HepG2 (cell line): ENCODE results near the gene MLLT1. TPM values are rescaled to one million over a fixed set of nuclear protein-coding genes. Genes with fewer than 3 reads are reported as not detected.

Experiments
- ATAC-seq: fragments of 200-7000 bp; cut with Tn5 transposase; 3 replicates; pipeline ENCODE4 v1.9.1; 2020; ENCODE audit warnings: mild to moderate bottlenecking, moderate library complexity
- BruUV-seq: library from RNA; stranded (reverse); fragments of 400-500 nt; replicated peaks from 2 replicates; lab custom pipeline; 2021; lab: Mats Ljungman, UMichigan
- CTCF ChIA-PET: fragments of 300-600 bp; formaldehyde crosslinking; extraction: SDS; loops from one replicate; lab custom pipeline; 2021; ENCODE audit warnings: low total read pairs, inconsistent platforms, low intra/inter-chr PET ratio; lab: Yijun Ruan, JAX
- POLR2A ChIA-PET: fragments of 350-600 bp; sonication (Branson Sonifier 250); formaldehyde crosslinking; loops from one replicate; lab custom pipeline; 2020; ENCODE audit warnings: antibody characterized with exemption, inconsistent platforms; lab: Yijun Ruan, JAX
- DNase-seq: peaks from one replicate; pipeline ENCODE4 v3.0.0-alpha.2; 2015; ENCODE audit warnings: low spot score
- FAIRE-seq: peaks from 3 replicates; lab custom pipeline; 2011; peaks lifted over from hg19 to GRCh38; lab: Jason Lieb, UNC
- H2AFZ ChIP-seq: one replicate; pipeline ENCODE4 v1.6.1; 2011; ENCODE audit warnings: low read length, inconsistent platforms
- H3K27ac ChIP-seq: fragments of 300-600 bp; 3 replicates; pipeline ENCODE4 v1.8.0; 2011; ENCODE audit warnings: mixed run types, mild to moderate bottlenecking, mixed read lengths, low read length, inconsistent platforms; ENCODE audit not compliant: insufficient read depth; ENCODE audit errors: extremely low read length
- H3K27me3 ChIP-seq, 2 experiments: fragments of 200-600 bp in 1 of 2; 2 replicates in 1 of 2; 3 replicates in 1 of 2; pipeline versions ENCODE4 v1.6.0 to v1.8.0; 2011; ENCODE audit warnings: low read length in 2 of 2, mild to moderate bottlenecking in 2 of 2, moderate library complexity in 2 of 2, inconsistent platforms in 1 of 2; ENCODE audit not compliant: insufficient read depth in 2 of 2, control insufficient read depth in 1 of 2
- H3K36me3 ChIP-seq, 2 experiments: fragments of 200-600 bp in 1 of 2; replicated peaks in 1 of 2; 2 replicates in 1 of 2; 3 replicates in 1 of 2; pipeline versions ENCODE4 v1.5.1 to v1.8.0; 2011; ENCODE audit warnings: low read length in 2 of 2, inconsistent platforms in 1 of 2; ENCODE audit not compliant: insufficient read depth in 2 of 2, control insufficient read depth in 1 of 2
- H3K4me1 ChIP-seq: 2 replicates; pipeline ENCODE4 v1.5.1; 2012; ENCODE audit warnings: low read length, inconsistent platforms; ENCODE audit not compliant: insufficient read depth
- H3K4me2 ChIP-seq: 2 replicates; pipeline ENCODE4 v1.6.0; 2011; ENCODE audit warnings: low read depth, low read length, inconsistent platforms
- H3K4me3 ChIP-seq, 3 experiments: fragments of 200-600 bp in 1 of 3; sonication (generic), shearing (Covaris generic) in 1 of 3; replicated peaks in 1 of 3; 2 replicates each; pipeline ENCODE4 v1.5.1; 2011 to 2016; ENCODE audit warnings: low read length in 3 of 3, inconsistent platforms in 2 of 3, low read depth in 2 of 3, mild to moderate bottlenecking in 2 of 3, control low read depth in 1 of 3, mixed read lengths in 1 of 3; ENCODE audit not compliant: insufficient read depth in 1 of 3
- H3K79me2 ChIP-seq: one replicate; pipeline ENCODE4 v1.6.1; 2011; ENCODE audit warnings: low read length, inconsistent platforms; ENCODE audit not compliant: insufficient read depth
- H3K9ac ChIP-seq: 2 replicates; pipeline ENCODE4 v1.6.0; 2011; ENCODE audit warnings: mild to moderate bottlenecking, low read depth, low read length, inconsistent platforms; ENCODE audit not compliant: insufficient read depth
- H3K9me3 ChIP-seq: 2 replicates; pipeline ENCODE4 v1.5.1; 2012; ENCODE audit warnings: mild to moderate bottlenecking, low read length
- H4K20me1 ChIP-seq: 2 replicates; pipeline ENCODE4 v1.6.0; 2011; ENCODE audit warnings: inconsistent platforms, mild to moderate bottlenecking, low read length, moderate library complexity; ENCODE audit not compliant: insufficient read depth
- KLF15 ChIP-seq: sonication (generic); formaldehyde crosslinking; IDR thresholded peaks from 2 replicates; pipeline ENCODE4 v1.8.1; 2023; ENCODE audit warnings: borderline replicate concordance, mild to moderate bottlenecking, inconsistent platforms, missing genetic modification reagents, mixed read lengths
- MAZ ChIP-seq, 2 experiments: sonication (generic) in 1 of 2; formaldehyde crosslinking in 1 of 2; IDR thresholded peaks; 2 replicates each; pipeline versions ENCODE4 v1.5.0 to v1.6.1; 2012 to 2020; ENCODE audit warnings: low read depth in 2 of 2, mild to moderate bottlenecking in 2 of 2, borderline replicate concordance in 1 of 2, improper control_type of control experiment in 1 of 2, low read length in 1 of 2, missing genetic modification reagents in 1 of 2, moderate library complexity in 1 of 2
- RFXAP ChIP-seq: sonication (generic); formaldehyde crosslinking; IDR thresholded peaks from 2 replicates; pipeline ENCODE4 v1.4.0; 2020; ENCODE audit warnings: missing genetic modification reagents, borderline replicate concordance
- ZEB1 ChIP-seq: IDR thresholded peaks from 2 replicates; pipeline ENCODE4 v1.6.1; 2012; ENCODE audit warnings: mild to moderate bottlenecking, low read depth, inconsistent platforms; ENCODE audit not compliant: insufficient replicate concordance
- ZFP36L1 ChIP-seq: sonication (generic); formaldehyde crosslinking; IDR thresholded peaks from 2 replicates; pipeline ENCODE4 v1.8.0; 2022; ENCODE audit warnings: mild to moderate bottlenecking, missing genetic modification reagents, moderate library complexity
- ZNF652 ChIP-seq: IDR thresholded peaks from 2 replicates; pipeline ENCODE4 v1.6.1; 2016; ENCODE audit warnings: low read depth, borderline replicate concordance
- WGBS: methylation state at CpG from one replicate; pipeline ENCODE4 v1.1.6; 2017; ENCODE audit warnings: low lambda C conversion rate; 5-methylcytosine and 5-hydroxymethylcytosine counted together
- in situ Hi-C: cut with HindIII; loops from 2 replicates; pipeline ENCODE4 v1.10.0; 2017; ENCODE audit warnings: low pct_unique_long_range_greater_than_20kb; ENCODE audit not compliant: extremely low pct_ligation_motif_present
- intact Hi-C: fragments of 100-400 bp; cut with micrococcal nuclease; formaldehyde crosslinking; loops from one replicate; pipeline ENCODE4 v1.10.0; 2022; ENCODE audit not compliant: unreplicated experiment
- polyA plus RNA-seq, 8 experiments: library from polyadenylated mRNA; depleted of rRNA in 3 of 8; stranded (reverse) in 7 of 8; unstranded in 1 of 8; fragments of >200 nt; fragmentation: Illumina TruSeq in 4 of 8; extraction: Trizol in 4 of 8; gene quantifications; 2 replicates each; pipeline versions ENCODE4 v1.2.1 to v1.2.3, GENCODE V29; 2011 to 2016; ENCODE audit warnings: low read depth in 4 of 8, missing spikeins in 1 of 8, mixed read lengths in 1 of 8; ENCODE audit not compliant: insufficient read depth in 1 of 8
- total RNA-seq, 5 experiments: library from RNA; depleted of rRNA; stranded (reverse); fragments of >200 nt; fragmentation: Illumina TruSeq; extraction: Trizol; gene quantifications; 2 replicates each; pipeline ENCODE4 v1.2.3, GENCODE V29; 2016; ENCODE audit warnings: low read depth in 1 of 5
- TF ChIP-seq, protein P1 (sequence below): sonication (generic); formaldehyde crosslinking; conservative IDR thresholded peaks from 2 replicates; pipeline ENCODE4 v1.4.0; 2020; ENCODE audit warnings: mild to moderate bottlenecking, missing genetic modification reagents, moderate library complexity
- TF ChIP-seq, protein P2 (sequence below): sonication (generic); formaldehyde crosslinking; IDR thresholded peaks from 2 replicates; pipeline ENCODE4 v1.4.0; 2020; ENCODE audit warnings: mild to moderate bottlenecking, missing genetic modification reagents
- TF ChIP-seq, protein P3 (sequence below): fragments of 450-650 bp; IDR thresholded peaks from 2 replicates; pipeline ENCODE4 v1.6.1; 2017

The MLLT1 gene
- total and polyA plus RNA-seq, 2 of the 13 experiments (the other 11 are each of a cell fraction or from before 2014, with no cell fraction given) = 11.7 to 12.2 TPM

DNA sequence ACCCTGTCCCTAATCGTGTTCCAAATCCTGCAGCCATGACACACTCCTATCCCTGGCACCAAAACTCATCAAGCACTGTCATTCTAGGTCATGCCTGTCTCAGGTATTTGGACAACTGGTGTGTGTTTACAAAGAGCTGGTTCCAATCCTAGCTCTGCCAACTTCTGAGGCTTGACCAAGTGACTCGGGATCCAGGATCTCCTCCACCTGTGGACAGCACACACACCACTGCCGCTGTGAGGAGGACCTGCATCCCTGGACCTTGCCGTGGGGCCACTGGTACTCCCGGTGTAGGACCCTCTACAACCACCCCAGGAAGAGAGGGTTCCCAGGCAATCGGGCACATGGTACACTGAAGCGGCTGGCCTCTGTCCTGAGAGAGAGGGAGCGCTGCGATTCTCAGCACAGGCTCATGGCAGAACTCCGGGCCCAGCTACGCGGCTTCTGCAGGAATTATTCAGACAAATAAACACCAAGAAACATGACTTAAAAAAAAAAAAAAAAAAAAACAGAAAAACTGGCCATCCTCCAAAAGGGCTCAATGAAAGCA is 20.4 kb downstream of the MLLT1 start:
- WGBS = 98% methylated on average over 11 of the region's 12 CpGs
- H3K79me2 ChIP-seq = peaks cover 32% of the 10 kb centered on the region

More for the DNA sequence above, 20.4 kb downstream of the MLLT1 start:
- intact Hi-C loops = no loop called here
- DNase-seq (no peak), FAIRE-seq (no peak), ATAC-seq (no peak)
- no peaks in the 10 kb centered on the region for H3K9me3 ChIP-seq
- H3K4me3 ChIP-seq = no peak overlapping the region
- no peak for TF ChIP-seq KLF15
- TF ChIP-seq, protein P1, sequence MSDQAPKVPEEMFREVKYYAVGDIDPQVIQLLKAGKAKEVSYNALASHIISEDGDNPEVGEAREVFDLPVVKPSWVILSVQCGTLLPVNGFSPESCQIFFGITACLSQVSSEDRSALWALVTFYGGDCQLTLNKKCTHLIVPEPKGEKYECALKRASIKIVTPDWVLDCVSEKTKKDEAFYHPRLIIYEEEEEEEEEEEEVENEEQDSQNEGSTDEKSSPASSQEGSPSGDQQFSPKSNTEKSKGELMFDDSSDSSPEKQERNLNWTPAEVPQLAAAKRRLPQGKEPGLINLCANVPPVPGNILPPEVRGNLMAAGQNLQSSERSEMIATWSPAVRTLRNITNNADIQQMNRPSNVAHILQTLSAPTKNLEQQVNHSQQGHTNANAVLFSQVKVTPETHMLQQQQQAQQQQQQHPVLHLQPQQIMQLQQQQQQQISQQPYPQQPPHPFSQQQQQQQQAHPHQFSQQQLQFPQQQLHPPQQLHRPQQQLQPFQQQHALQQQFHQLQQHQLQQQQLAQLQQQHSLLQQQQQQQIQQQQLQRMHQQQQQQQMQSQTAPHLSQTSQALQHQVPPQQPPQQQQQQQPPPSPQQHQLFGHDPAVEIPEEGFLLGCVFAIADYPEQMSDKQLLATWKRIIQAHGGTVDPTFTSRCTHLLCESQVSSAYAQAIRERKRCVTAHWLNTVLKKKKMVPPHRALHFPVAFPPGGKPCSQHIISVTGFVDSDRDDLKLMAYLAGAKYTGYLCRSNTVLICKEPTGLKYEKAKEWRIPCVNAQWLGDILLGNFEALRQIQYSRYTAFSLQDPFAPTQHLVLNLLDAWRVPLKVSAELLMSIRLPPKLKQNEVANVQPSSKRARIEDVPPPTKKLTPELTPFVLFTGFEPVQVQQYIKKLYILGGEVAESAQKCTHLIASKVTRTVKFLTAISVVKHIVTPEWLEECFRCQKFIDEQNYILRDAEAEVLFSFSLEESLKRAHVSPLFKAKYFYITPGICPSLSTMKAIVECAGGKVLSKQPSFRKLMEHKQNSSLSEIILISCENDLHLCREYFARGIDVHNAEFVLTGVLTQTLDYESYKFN (CRISPR knock-in tag) = no peak
- TF ChIP-seq ZNF652 = no peak
- no peak for TF ChIP-seq RFXAP (CRISPR knock-in tag)
- TF ChIP-seq ZFP36L1 (CRISPR knock-in tag) = no peak
- no peak for TF ChIP-seq MAZ (IDR thresholded peaks at IDR 0.05; ENCODE audit: borderline replicate concordance, low read depth, low read length)
- no peak for TF ChIP-seq MAZ (CRISPR knock-in tag; IDR thresholded peaks at IDR 0.05; ENCODE audit: low read depth)
- TF ChIP-seq, protein P2, sequence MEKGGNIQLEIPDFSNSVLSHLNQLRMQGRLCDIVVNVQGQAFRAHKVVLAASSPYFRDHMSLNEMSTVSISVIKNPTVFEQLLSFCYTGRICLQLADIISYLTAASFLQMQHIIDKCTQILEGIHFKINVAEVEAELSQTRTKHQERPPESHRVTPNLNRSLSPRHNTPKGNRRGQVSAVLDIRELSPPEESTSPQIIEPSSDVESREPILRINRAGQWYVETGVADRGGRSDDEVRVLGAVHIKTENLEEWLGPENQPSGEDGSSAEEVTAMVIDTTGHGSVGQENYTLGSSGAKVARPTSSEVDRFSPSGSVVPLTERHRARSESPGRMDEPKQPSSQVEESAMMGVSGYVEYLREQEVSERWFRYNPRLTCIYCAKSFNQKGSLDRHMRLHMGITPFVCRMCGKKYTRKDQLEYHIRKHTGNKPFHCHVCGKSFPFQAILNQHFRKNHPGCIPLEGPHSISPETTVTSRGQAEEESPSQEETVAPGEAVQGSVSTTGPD (CRISPR knock-in tag) = no peak
- no peak for TF ChIP-seq ZEB1
- TF ChIP-seq, protein P3, sequence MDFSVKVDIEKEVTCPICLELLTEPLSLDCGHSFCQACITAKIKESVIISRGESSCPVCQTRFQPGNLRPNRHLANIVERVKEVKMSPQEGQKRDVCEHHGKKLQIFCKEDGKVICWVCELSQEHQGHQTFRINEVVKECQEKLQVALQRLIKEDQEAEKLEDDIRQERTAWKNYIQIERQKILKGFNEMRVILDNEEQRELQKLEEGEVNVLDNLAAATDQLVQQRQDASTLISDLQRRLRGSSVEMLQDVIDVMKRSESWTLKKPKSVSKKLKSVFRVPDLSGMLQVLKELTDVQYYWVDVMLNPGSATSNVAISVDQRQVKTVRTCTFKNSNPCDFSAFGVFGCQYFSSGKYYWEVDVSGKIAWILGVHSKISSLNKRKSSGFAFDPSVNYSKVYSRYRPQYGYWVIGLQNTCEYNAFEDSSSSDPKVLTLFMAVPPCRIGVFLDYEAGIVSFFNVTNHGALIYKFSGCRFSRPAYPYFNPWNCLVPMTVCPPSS = no peak
- in situ Hi-C loops = no loop called here
- no peaks in the 10 kb centered on the region for H3K27me3 ChIP-seq
- H3K4me1 ChIP-seq = no peaks in the 10 kb centered on the region
- ChIA-PET POLR2A (no interaction called here), CTCF (no interaction called here)
- H3K36me3 ChIP-seq = peaks cover 21 to 66% of the 10 kb centered on the region in 2 experiments; a peak in 4 of 5 replicates
- BruUV-seq = no TSS peak
- no peak overlapping the region for H2AFZ ChIP-seq
- peaks cover 7% of the 10 kb centered on the region; the same call in 1 of the 2 replicates for H4K20me1 ChIP-seq
- H3K27ac ChIP-seq = no peak overlapping the region
- H3K9ac ChIP-seq = no peak overlapping the region
- H3K4me2 ChIP-seq = no peak overlapping the region
